ENCODE data around the gene EPAS1.

The EPAS1 gene

DNA sequence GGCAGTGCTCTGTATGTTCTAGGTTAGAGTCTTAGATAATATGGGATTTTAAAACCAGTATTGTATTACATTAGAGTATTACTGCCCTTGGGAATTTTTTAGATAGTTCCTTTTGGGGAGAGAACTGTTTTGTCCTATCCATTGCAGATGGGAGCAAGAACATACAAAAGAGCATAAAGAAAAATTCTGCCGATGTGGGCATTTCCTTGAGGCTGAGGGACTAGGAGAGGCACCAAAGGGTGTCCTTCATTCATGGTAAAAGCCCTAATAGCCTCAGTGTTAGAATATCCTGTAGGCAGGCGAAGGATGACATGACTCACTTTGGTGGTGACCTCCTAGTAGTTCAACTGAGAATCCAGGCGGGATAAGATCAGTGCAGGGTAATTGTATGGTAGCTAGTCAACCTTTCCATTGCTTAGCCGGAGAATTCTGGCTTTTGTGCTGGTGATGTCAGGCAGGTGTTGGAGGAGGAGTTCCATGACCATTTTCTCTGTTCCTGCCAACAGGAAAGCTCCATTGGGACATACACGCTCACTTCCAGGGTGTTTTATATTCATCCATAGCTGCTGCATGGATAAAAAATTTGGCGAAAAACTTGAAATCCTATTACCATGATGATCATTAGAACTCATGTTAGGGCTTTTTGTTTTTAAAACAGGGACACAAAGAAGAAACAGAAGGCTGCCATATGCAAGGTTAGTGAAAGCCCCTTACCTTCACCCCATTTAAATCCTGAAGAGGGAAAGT, 28.1 kb downstream of the EPAS1 start:
- no peak for DNase-seq

DNA sequence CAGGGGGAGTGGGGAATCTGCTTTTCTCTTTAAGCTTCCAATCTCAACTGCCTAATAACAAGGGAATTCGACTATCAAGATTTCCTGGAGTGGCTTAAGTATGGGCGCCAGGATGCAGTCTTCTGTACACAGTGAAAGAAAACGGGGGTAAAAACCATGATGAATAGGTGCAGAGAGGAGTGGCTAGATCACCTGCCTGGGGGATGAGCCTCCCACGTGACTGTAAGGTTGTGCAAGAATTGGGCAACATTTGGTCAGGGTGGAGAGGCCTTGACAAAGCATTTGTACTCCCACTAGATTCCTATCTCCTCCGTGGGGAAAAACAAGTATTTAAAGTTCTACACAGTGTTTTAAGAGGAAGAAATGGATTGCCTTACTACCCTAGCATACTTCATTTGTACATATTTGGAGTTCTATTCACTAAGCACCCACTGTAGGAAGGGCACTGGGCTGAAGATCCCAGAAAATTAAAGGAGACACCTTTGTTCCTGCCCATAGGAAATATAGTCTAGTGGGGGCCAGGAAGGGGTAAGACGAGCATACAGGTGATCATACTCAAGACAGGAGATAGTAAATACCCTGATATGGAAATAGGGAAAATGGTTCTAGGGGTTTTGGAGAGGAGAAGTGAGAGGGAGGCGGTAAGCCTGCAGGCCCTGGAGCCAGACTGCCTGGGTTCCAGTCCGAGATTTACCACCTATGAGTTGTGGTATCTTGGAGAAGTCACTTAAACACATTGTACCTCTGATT, 29.2 kb downstream of the EPAS1 start:
- DNase-seq = no peak

DNA sequence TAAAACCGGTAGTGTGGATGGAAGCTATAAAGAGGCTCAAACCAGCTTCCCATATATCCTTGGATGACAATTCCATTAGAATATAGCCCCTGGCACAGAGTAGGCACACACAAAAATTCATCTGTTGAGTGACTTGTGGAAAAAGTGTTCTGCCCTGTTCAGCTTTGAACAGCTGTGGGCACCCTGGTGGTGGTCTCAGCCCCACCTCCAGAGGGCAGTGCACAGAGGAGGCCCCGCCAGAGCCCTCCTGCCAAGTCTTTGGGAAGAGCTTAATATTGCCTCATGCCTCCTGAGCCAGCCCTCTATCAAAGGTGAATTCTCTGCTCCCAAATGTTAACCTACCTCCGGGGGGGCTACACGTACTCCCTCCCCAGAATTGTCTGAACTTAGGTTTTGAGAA, 30.4 kb downstream of the EPAS1 start:
- DNase-seq = no peak

DNA sequence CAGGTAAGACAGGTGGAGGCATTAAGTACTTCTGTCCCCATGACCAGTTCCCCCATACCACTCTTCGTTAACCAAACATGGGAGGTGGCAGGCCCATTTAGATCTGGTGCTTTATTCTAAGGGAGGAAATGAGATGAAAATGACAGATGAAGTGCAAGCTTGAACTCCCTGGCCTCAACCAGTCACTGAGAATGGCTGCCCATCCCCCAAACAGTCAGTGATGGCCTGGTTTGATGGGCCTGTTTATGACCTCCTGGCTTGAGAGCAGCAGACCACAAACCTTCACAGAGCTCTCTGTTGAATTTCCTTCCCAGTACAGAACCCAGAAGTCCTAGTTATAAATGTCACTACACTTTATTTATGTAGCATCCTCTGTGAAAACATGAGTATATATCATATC, 31.1 kb downstream of the EPAS1 start:
- no peak for DNase-seq

DNA sequence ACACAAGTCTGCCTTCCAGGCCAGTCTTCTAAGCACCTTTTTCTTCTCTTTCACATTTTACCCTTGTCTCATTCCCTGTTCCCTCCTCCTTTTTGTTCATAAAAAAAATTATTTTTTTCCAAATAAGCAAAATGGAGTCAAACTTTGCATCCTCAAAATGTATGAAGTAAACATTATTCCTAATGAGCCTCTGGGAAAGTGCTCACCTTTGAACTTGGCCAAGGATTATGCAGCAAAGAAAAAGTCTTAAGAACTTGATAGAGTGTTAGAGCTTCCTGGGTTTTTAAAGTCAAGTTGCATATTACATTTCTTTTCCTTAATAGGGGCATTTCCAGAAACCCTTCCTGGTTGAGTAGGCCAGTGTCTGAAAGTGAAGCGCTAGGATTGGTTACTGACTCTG, 31.6 kb downstream of the EPAS1 start:
- DNase-seq = no peak

DNA sequence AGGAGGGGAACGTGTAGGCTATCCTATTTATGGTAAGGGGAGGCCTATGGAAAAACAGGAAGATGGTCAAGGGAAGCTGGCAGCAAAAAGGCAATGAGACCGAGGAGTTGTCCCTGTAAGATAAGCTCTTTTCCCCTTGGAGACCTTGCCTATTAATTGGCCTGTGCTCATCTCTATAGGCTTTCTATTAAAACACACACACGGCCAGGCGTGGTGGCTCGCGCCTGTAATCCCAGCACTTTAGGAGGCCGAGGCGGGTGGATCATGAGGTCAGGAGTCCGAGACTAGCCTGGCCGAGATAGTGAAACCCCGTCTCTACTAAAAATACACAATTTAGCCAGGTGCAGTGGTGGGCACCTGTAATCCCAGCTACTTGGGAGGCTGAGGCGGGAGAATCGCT, 32.1 kb downstream of the EPAS1 start:
- no peak for DNase-seq

DNA sequence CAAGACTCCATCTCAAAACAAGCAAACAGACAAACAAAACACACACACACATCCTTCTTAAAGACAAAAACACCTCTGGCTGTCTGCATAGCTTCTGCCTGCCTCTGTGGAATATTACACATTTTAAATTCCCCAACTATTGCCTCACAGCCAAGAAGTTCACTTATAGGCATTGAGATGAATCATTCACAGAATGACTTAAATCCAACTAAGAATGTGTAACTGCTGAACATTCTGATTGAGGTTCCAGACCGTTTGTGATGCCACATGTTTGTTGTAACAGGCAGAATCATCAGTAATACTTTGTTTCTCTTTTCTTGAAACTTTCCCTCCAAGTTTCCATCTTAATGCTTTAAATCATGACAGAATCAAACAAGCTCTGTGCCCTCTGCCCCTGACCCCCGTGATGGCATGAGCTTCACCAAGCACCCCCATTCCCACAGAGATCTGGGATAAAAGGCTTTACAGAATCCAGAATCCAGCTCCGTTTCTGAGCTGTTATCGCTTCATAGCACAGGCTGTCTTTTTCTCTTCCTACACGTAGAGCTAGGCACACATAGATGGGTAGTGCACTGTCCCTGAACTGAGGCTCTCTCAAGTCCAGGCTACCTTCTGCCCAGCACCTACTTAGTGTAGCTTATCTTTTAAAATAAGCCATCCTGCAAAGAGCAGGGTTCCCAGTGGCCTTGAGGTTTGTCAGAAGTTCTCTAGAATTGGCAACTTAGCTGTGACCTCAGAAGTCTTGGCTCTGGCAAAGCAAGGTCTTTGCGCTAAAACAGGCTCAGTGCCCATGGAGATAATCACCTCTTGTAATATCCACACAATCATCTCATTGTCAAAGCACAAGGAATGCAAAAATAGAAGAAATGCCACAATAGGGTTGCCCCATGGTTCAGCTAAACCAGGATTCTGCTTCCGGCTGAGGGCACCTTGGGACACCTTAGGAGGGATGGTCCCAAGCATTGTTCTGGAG, 32.9 kb downstream of the EPAS1 start:
- DNase-seq = no peak

DNA sequence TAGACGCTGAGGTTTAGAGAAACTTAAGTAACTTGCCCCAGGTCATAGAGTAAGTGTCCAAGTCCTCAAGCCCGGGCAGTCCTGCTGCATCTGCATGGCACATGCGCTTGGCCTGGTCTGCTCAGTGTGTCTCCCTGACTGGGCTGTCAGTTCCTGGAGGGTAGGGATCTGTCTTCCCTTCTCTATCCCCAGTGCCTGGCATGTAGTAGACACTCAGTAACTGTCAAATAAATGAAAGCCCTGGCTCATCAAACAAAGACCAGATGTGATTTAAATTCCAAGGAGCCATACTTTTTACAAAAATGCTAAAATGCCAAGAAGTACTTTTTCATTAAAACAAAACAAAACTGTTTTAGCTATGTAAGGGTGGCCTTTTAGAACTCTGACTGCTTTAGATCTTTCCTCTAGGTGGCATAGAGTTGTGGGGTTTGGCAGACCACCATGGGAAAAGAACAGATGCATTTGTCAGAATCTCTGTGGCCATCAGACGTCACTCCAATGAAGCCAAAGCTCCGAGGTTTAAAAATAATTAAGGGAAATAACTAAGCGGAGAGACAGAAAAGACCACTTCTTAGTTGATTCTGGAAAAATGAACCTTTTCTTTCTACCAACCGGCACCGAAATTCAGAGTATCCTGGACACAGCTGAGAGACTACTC, 34.0 kb downstream of the EPAS1 start:
- DNase-seq = no peak

DNA sequence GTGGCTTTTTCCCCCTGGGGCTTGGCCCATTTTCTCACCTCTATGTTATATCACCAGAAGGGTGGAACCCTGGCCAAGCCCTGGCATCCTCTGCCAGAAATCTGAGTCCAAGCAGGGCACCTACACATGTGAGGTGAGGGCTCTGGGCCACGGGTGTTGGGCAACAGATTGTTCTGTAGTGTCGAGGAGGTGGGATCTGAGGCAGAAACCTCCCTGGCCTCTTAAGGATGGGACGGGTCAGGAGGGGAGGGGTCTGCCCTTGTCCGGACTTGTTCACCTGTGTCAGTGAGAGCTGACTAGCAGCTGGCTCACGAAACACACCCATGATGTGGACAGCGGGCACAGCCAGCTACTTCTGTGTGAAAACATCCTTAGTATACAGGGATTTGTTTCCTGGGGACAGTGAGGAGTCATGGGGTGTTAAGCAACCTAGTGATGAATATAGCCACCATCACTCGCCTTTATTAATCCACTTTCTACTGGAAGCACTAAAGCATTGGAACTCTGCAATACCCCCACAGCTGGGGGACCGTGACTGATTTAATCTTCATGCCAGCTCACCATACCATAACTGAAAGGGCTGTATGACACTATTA, 35.6 kb downstream of the EPAS1 start:
- no peak for DNase-seq

DNA sequence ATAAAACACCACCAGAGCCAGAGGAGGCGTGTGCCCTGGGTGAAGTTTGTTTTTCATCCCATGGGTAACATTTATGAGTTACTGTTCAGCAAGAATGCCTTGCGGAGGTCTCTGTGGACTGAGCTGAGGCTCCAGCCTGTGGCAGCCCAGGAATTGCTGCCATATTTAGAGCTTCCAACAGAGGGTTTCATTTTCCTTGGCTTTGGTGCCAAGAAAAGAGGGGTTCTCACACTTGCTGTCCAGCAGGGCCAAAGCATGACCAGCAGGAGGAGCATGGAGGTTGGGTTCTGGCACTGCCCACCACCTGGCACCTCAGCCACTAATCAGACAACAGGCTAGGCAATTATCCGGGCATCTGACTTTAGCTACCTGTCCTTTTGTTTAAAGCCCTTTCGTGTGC, 36.7 kb downstream of the EPAS1 start:
- DNase-seq = no peak

DNA sequence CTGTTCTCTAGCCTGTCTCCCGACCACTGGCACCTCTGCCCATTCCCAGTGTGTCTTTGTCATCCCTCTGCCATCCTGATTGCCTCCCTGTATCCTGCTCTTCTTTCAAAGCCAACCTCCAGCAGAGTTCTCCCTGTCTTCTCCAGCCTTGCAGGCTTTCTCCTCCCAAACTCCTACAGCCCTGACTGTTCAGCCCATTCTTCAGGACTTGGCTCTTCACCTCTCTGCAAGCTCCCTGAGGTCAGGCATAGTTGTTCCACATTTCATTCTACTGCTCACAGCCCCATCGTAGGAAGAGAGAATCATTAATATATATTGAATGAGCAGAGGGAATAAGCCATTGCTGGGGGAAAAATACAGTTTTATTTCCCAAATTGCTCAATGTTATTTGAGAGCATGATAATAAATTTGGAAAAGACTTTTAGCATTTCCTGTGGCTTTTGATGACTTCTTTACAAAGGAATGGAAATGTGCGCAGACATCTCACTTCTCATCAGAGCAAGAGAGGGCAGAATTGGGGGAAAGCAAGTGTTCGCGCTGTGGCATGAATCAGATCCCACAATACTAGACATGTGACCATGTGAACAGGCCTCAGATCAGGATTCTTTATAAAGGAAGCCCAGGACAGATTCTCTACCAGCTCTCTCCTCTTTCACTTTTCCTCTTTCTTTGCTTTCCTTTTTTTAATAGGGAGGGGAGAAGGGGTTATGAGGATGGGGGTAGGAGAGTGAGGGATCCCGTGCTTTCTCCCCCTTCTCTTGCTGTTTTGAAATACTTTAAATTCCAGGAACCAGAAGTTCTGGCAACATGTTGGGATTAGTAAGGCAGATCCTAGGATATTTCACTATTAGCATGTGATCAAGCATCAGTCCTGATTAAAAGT, 37.4 kb downstream of the EPAS1 start:
- no peak for DNase-seq

DNA sequence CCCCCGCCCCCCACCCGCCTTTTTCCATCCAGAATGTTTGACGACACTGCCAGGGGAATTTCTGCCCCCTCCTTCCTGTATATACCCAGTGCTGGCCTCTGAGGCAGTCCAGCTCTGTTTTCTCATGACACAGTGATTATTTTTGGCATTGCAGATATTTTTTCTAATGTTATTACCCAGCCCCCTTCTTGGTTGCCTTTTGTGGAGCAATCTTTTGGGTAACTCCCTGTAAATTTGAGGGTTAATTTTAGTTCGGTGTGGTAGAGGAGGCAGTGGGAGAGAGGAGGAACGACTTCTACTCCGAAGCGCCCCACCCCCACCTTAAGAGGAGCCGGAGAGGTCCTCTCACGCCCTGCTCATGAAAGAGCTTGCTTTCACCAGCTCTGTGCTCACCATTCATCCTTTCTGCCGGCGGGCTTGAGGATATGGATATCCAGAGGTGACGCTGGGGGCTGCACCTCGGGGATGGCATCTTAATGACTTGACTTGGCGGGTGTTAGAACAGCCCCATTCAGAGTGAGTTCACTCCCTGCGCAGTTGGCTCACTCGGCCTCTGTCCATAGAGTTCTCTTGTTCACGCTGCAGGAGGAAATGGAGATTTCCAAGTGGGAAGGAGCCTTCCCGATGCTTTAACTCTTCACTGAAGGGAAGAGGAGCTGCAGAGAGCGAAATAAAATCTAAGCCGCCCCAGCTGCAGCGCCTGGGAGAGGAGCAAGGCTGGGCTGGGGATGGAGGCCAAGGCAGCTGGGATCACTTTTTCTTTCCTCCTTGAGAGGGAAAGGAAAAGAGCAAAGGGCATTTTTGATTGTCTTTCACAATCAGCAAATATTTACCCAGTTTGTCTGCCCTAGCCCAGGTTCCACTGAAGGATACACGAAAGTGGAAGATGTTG, 38.4 kb downstream of the EPAS1 start:
- no peak for DNase-seq

DNA sequence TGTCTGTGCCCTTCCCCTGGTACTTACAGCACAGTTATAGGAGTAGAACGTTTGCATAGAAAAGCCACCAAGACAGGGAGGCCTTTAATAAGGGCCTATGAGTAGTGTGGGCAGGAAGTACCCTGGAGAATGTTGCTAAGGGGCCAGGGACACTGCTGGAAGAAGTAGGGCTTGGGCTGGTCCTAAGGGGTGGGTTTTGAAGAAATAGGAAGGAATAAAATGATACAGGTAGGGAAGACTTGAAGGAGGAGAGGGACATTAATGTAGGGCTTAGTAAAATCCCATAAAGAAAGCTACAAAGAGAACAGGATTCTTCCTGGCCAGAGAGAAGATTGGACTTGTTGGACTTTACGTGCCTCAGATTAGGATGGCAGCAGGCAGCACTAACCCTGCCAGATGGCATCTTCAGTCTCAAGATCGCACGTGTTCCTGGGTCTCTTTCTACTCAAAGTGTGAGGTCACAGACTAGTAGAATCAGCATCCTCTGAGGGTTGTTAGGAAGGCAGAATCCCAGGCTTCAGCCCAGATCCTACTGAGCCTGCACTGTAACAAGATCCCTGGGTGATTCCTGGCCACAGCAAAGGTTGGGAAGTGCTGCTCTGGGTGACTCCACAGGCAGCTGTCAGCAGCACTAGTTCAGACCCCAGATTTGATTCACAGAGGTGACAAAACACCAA, 39.2 kb downstream of the EPAS1 start:
- DNase-seq = no peak

DNA sequence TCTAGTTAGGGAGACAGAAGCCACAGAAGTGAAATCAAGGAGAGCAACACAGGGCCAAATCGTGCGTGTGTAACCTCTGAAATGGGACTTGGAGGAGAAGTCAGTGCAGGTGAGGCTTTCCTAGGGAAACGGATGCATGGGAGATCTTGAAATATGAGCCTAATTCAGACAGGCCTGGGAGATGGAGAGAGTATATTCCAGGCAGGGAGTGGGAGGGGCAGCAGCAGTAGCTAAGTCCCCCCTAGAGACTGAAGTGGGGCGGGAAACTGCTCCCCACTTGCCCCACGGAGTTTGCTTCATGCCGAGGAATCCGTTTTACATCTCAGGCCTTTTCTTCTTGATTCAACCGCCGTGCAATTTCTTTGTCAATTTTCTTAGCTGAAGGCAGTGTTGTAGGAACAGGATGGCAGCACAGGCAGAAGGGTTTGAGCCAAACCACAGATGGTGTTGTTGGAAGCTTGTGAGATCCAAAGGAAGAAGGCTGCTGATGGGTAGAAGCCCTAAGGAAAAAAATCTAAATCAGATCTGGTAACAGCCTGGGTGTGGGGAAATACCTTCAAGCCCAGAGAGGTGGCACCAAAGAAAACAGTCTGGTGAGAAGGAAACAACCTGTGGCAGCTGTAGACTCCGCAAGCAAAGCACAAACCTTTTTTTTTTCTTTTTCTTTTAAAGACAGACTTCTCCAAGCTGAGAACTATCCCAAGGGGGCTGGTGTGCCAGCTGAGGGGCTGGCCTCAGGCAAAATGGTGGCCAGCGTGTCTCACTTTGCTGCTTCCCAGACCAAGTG, 40.2 kb downstream of the EPAS1 start:
- DNase-seq = no peak

DNA sequence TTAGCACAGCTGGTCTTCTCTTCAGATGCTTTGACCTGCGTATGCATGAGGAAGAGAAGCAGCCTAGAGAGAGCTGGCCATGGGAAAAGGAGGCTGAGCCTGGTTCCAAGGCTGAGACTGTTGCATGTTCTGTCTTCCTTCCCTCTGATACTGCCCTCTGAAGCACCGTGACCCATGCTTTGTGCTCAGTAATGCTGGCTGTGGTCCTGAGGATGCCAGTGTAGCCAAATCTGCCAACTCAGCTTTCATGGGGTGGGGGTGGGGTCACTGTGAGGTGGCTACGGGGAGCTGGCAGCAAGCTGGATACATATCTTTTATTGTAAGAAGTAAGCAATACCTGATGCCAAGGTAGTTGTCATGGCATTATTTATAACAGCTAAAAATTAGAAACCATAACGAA, 41.5 kb downstream of the EPAS1 start:
- no peak for DNase-seq

DNA sequence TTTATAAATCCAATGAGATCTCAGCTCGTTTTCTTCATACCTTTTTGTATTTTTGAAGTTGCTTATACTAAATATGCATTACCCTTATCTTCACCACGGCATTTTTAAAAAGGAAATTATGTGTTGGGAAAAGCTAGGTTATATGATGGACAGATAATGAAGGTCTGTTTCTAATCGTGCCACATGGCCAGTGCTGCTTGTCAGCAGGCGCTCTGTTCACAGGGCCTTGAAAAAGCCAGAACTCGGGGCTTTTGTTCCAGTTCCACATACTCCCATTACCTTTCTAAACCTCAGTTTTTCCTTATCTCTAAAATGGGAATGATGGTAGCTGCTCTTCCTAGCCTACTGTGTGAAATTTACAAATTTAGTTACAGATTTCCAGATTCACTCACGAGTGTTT, 42.0 kb downstream of the EPAS1 start:
- no peak for DNase-seq

DNA sequence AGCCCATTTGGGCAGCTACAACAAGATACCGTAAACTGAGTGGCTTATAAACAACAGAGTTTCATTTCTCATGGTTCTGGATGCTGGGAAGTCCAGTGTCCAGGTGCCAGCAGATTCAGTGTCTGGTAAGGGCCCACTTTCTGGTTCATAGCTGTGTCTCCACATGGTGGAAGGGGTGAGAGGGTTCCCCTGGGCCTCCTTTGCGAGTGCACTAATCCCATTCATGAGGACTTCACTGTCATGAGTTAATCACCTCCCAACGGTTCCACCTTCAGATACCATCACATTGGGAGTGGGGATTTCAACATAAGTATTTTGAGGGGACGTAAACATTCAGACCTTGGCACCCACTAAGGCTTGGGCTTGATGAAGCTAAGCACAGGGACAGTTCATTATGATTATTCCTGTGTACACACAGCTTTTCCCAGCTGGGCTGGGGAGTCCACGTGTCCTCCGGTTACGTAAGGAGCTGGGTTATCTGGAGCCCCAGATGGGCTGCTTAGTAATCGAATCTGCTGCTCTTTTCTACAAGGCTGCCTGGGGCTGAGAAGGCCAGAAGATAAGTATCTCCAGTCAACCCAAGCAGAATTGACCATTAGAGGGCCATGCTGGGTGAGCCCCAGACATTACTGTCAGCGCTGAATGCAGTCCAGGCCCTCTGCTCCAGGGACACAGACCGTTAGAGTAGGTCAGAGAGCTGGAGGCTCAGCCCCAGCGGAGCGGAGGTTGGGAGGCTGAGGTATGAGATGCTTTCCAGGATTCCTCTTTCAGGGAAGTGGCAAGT, 42.7 kb downstream of the EPAS1 start:
- no peak for DNase-seq

Measured in activated T-cell treated with anti-CD3 and anti-CD28 coated beads, Interleukin-2, amount 50 U/mL, for 1 hour (primary cell).